D721Med (cell line): ENCODE measurements around the gene VASN.

Source experiments
- DNase-seq: peaks from one replicate; pipeline ENCODE4 v3.0.0; 2011; ENCODE audit warnings: low spot score; ENCODE audit not compliant: insufficient read length
- FAIRE-seq: peaks from 2 replicates; lab custom pipeline; 2011; peaks lifted over from hg19 to GRCh38; lab: Jason Lieb, UNC
- CTCF ChIP-seq: IDR thresholded peaks from 2 replicates; pipeline ENCODE4 v1.5.1; 2012; ENCODE audit warnings: mild to moderate bottlenecking, control low read depth; ENCODE audit not compliant: insufficient read depth; ENCODE audit errors: missing control alignments

Gene VASN

GRCh38 chr16:4372001-4372577, 441 bp downstream of the VASN start:
- FAIRE-seq, result no peak
- TF ChIP-seq CTCF, result no peak

GRCh38 chr16:4372578-4373355, 1.1 kb downstream of the VASN start:
- TF ChIP-seq CTCF, result no peak
- DNase-seq (no peak), FAIRE-seq (no peak)

More at GRCh38 chr16:4372001-4372577, 441 bp downstream of the VASN start:
- no peak for DNase-seq

- no peak for TF ChIP-seq CTCF
- DNase-seq (no peak), FAIRE-seq (no peak)
These were observed 1.8 kb downstream of the VASN start for GRCh38 chr16:4373356-4373908.

- DNase-seq, result no peak
- FAIRE-seq, result no peak
- no peak for TF ChIP-seq CTCF
These were observed 2.5 kb downstream of the VASN start for GRCh38 chr16:4373909-4374742.

GRCh38 chr16:4375717-4376116, 4.1 kb downstream of the VASN start:
- TF ChIP-seq CTCF, result no peak
- FAIRE-seq, result no peak
- no peak for DNase-seq

GRCh38 chr16:4376126-4376892, 4.7 kb downstream of the VASN start:
- no peak for DNase-seq
- TF ChIP-seq CTCF, result no peak
- no peak for FAIRE-seq
